HG03064 (cell line): ENCODE measurements around the gene FRMPD3.
"Not testable (repeated sequence)": the region's sequence is repeated elsewhere in the genome, so short reads cannot be mapped to it uniquely, and the experiment has no call there.

Experiments used
- ATAC-seq: cut with Tn5 transposase; IDR thresholded peaks from one replicate; pipeline ENCODE4 v1.9.1; 2021; ENCODE audit warnings: low read depth; ENCODE audit not compliant: unreplicated experiment

FRMPD3 gene

GRCh38 chrX:107448998-107449835 lies at the start of gene FRMPD3:
Gene FRMPD3 (plus strand): TSS chrX:107449652. CDS start chrX:107526589, 76,937 bp downstream.
- no peak for ATAC-seq

GRCh38 chrX:107420571-107420970 lies 28.9 kb upstream of the FRMPD3 start:
- no peak for ATAC-seq

- no peak for ATAC-seq
These were observed 28.1 kb upstream of the FRMPD3 start for GRCh38 chrX:107421337-107421861.

- no peak for ATAC-seq
These were observed 20.4 kb upstream of the FRMPD3 start for GRCh38 chrX:107429090-107429489.

- no peak for ATAC-seq
These were observed 9.3 kb upstream of the FRMPD3 start for GRCh38 chrX:107440187-107440586.

GRCh38 chrX:107440692-107441091 lies 8.8 kb upstream of the FRMPD3 start:
- no peak for ATAC-seq

GRCh38 chrX:107442914-107443527 lies 6.4 kb upstream of the FRMPD3 start:
- no peak for ATAC-seq

GRCh38 chrX:107445146-107445545 lies 4.3 kb upstream of the FRMPD3 start:
- no peak for ATAC-seq

GRCh38 chrX:107445631-107446030 lies 3.8 kb upstream of the FRMPD3 start:
- ATAC-seq, result no peak

GRCh38 chrX:107447642-107448041 lies 1.8 kb upstream of the FRMPD3 start:
- no peak for ATAC-seq

- no peak for ATAC-seq
These were observed 841 bp upstream of the FRMPD3 start for GRCh38 chrX:107448625-107448997.

GRCh38 chrX:107450823-107451509 lies 1.5 kb downstream of the FRMPD3 start:
- ATAC-seq, result no peak

- no peak for ATAC-seq
These were observed 2.3 kb downstream of the FRMPD3 start for GRCh38 chrX:107451731-107452130.

GRCh38 chrX:107452581-107452980 lies 3.1 kb downstream of the FRMPD3 start:
- ATAC-seq, result no peak

GRCh38 chrX:107454302-107454701 lies 4.8 kb downstream of the FRMPD3 start:
- ATAC-seq, result peak; percentile 86

GRCh38 chrX:107457289-107457688 lies 7.8 kb downstream of the FRMPD3 start:
- ATAC-seq, result no peak

- ATAC-seq, result peak; percentile 85
These were observed 16.6 kb downstream of the FRMPD3 start for GRCh38 chrX:107465932-107466620.

- no peak for ATAC-seq
These were observed 17.8 kb downstream of the FRMPD3 start for GRCh38 chrX:107467271-107467670.

GRCh38 chrX:107470198-107470597 lies 20.7 kb downstream of the FRMPD3 start:
- ATAC-seq, result no peak

- ATAC-seq, result no peak
These were observed 21.5 kb downstream of the FRMPD3 start for GRCh38 chrX:107470971-107471370.

GRCh38 chrX:107471420-107471819 lies 22.0 kb downstream of the FRMPD3 start:
- ATAC-seq, result not testable (repeated sequence)
